GM06990 (cell line): ENCODE results near the gene TPP2.

Source experiments
- DNase-seq: peaks from one replicate; pipeline ENCODE4 v3.0.0-alpha.2; 2011; ENCODE audit not compliant: insufficient read length; ENCODE audit errors: extremely low read depth
- H3K27me3 ChIP-seq: replicated peaks from 2 replicates; pipeline ENCODE4 v1.6.0; 2011; ENCODE audit warnings: low read length; ENCODE audit not compliant: control insufficient read depth, insufficient read depth
- H3K36me3 ChIP-seq: 2 replicates; pipeline ENCODE4 v1.5.1; 2011; ENCODE audit warnings: low read length; ENCODE audit not compliant: control insufficient read depth, insufficient read depth
- H3K4me3 ChIP-seq: replicated peaks from 2 replicates; pipeline ENCODE4 v1.5.1; 2011; ENCODE audit warnings: low read depth, mild to moderate bottlenecking, control low read depth, low read length
- CTCF ChIP-seq: IDR thresholded peaks from 2 replicates; pipeline ENCODE4 v1.5.1; 2011; ENCODE audit warnings: low read length, control low read depth, mild to moderate bottlenecking, inconsistent platforms; ENCODE audit not compliant: insufficient read depth, poor library complexity, severe bottlenecking

The TPP2 gene

GRCh38 chr13:102694937-102695336 lies 98.2 kb downstream of the TPP2 start, which contains the start of gene METTL21C:
Gene METTL21C (minus strand): TSS chr13:102695044. CDS start chr13:102694498, 546 bp downstream.
- no peaks in the 10 kb centered on the region for H3K27me3 ChIP-seq
- H3K4me3 ChIP-seq, result no peak within 1 kb of the TSS
- no peaks in the 10 kb centered on the region for H3K36me3 ChIP-seq
- no peak for DNase-seq
- no peak for TF ChIP-seq CTCF

DNA sequence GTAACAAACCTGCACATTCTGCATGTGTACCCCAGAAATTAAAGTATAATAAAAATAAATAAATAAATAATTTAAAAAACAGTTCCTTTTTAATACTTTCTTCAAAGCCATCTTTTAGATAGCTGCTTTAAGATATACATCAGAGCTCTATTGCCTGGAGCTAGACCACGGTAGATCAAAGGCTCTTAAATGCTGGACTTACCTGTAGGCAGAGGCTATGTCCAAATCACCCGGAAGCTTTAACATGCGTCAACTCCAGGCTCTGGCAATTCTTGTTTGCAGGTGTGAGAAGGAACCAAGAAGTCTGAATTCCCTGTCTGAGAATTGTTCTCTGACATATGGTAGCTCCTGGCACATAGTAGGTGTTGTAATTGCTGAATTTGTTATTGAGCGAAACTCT lies 99.7 kb downstream of the TPP2 start:
- DNase-seq, result no peak
- no peak for TF ChIP-seq CTCF
- no peaks in the 10 kb centered on the region; the same call in 1 of the 2 replicates for H3K27me3 ChIP-seq
- no peak overlapping the region for H3K4me3 ChIP-seq
- H3K36me3 ChIP-seq, result no peaks in the 10 kb centered on the region

- Histone ChIP-seq H3K36me3 (no peaks in the 10 kb centered on the region), H3K27me3 (no peaks in the 10 kb centered on the region; the same call in 1 of the 2 replicates), H3K4me3 (no peak overlapping the region)
- DNase-seq, result no peak
- no peak for TF ChIP-seq CTCF
Observed at GRCh38 chr13:102697264-102697663, 100.5 kb downstream of the TPP2 start.

DNA sequence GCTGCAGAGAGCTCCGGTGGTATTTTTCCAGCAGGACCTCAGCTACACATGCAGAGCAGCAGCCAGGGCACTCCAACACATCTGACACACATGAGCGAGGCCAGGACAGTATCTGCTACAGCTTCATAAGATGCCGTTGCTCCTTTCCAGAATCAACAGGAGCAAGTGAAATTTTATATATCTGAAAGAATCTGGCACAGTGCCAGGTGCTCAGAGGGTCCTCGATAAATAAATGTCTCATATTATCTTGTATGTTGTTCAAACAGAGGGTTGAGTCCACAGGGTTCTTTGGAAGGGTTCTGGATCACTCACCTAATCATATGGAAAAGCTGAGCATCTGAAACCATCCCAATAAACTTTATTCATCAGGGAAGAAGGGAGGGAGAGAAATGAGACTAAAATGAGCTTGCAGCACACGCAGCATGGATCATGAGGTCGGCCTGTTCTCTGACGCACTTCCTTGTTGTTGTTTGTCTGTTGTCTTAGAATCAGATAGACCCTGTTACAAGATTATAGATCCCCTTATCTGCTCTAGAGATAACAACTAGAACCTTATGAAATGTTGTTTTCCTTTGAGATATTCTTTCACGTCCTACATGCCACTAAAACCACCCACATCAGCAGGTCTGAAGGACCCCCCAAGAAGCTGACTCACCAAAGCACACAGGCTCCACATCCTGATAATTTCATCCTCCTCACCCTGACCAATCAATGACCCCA lies 101.3 kb downstream of the TPP2 start:
- Histone ChIP-seq H3K4me3 (no peak overlapping the region), H3K27me3 (no peaks in the 10 kb centered on the region; the same call in 1 of the 2 replicates), H3K36me3 (no peaks in the 10 kb centered on the region)
- DNase-seq, result no peak
- TF ChIP-seq CTCF, result no peak

- H3K27me3 ChIP-seq, result no peaks in the 10 kb centered on the region; the same call in 1 of the 2 replicates
- no peaks in the 10 kb centered on the region for H3K36me3 ChIP-seq
- DNase-seq, result no peak
- H3K4me3 ChIP-seq, result no peak overlapping the region
- no peak for TF ChIP-seq CTCF
Observed at GRCh38 chr13:102698649-102698980, 101.8 kb downstream of the TPP2 start.
